GM19035 (cell line): ENCODE measurements around the gene LDLRAD1.
"Not testable (repeated sequence)": the region's sequence is repeated elsewhere in the genome, so short reads cannot be mapped to it uniquely, and the experiment has no call there.

Source experiments
- ATAC-seq: cut with Tn5 transposase; IDR thresholded peaks from one replicate; pipeline ENCODE4 v1.9.1; 2021; ENCODE audit not compliant: unreplicated experiment

LDLRAD1 gene

DNA sequence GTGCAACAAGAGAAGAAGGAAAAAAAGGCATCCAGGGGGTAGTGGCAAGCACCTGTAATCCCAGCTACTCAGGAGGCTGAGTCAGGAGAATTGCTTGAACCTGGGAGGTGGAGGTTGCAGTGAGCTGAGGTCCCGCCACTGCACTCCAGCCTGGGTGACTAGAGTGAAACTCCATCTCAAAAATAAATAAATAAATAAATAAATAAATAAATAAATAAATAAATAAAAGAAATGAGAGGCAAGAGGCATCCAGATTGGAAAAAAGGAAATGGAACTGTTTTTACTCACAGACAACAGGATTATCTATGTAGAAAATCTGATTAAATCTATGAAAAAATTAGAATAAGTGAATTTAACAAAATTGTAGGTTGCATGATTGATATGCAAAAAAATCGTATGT lies 23.5 kb downstream of the LDLRAD1 start:
- ATAC-seq: not testable (repeated sequence)

DNA sequence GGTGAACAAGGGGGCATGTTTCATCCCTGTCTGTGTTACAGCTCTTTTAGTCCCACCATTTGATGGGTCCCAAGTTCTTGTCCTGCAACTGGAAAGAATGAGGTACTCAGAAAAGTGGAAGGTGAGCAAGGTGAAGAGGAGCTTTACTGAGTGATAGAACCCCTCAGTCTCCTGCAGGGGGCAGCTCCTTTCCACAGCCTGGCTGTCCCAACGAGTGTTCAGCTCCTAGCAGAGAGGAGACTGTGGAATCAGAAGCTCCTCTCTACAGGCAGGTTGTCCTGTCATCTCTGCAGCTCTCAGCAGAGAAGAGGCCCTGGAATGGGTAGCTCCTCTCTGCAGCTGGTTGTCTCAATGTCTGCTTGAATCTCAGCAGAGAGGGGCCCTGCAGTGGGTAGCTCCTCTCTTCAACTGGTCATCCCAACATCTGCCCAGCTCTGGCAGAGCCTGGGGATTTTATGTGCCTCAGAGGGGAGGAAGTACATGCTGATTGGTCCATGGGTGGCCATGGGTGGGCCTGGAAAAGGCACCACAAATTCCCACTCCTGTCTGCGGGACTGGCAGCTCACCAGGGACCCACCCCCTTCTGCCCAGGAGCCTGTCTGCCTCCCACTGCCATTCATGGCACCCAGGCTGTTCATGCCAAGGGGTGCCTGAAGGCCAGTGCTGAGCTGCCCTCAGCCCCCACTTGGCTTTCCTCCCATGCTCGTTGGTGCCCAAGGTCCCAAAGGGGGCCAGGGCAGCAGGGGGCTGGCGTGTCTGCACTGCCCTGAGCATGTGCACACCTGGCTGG lies 25.7 kb downstream of the LDLRAD1 start:
- ATAC-seq: no peak

DNA sequence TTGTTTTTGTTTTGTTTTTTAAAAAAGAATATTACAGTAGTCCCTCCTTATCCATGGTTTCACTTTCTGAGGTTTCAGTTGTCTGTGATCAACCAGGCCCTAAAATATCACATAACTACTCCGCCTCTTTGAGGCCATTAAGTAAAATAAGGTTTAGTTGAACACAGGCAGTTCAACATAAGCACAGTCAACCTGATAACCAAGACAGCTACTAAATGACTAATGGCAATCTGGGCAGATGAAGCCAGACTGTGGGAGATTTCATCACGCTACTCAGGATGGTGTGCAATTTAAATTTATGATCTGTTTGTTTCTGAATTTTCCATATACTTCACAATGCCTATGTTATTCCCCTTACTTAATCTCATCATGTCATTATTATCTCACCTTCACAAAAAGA lies 30.1 kb downstream of the LDLRAD1 start:
- ATAC-seq: no peak

DNA sequence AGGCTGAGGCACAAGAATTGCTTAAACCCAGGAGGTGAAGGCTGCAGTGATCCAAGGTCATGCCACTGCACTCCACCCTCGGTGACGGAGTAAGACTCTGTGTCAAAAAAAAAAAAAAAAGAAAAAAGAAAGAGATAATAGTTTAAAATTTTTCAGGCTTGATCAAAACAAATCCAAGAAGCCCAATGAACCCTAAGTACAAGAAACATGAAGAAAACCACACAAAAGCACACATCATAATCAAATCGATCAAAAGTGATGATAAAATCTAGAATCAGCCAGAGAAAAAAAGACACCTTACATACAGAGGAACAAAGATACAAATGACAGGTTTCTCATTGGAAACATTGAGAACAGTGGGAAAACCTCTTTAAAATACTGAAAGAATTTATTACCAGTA lies 31.5 kb downstream of the LDLRAD1 start:
- ATAC-seq: no peak

DNA sequence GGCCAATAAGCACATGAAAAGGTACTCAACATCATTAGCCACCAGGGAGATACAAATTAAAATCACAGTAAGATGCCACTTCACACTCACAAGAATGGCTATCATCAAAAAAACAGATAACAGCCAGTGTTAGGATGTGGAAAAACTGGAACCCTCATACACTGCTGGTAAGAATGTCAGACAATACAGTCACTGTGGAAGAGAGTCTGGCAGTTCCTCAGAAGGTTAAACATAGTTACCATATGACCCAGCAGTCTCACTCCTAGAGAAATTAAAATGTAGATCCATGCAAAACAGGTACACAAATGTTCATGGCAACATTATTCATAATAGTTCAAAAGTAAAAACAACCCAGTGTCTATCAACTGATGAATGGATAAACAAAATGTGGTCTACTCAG lies 33.3 kb downstream of the LDLRAD1 start:
- ATAC-seq: no peak

DNA sequence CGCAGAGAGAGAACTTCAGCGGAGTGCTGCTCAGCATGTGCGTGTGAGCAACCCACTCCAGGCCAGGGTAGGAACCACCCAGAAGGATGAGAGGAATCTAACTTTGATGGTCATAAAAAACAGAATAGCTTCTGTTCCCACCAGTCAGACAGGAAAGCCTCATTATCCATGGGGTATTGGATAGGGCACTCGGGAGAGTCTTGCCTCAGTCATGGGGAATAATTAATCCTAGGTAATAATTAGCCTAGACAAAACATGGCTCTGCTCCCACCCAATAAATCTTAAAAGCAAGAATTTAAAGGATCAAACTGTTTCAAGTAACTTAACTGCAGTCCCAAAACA lies 35.3 kb downstream of the LDLRAD1 start:
- ATAC-seq: no peak

DNA sequence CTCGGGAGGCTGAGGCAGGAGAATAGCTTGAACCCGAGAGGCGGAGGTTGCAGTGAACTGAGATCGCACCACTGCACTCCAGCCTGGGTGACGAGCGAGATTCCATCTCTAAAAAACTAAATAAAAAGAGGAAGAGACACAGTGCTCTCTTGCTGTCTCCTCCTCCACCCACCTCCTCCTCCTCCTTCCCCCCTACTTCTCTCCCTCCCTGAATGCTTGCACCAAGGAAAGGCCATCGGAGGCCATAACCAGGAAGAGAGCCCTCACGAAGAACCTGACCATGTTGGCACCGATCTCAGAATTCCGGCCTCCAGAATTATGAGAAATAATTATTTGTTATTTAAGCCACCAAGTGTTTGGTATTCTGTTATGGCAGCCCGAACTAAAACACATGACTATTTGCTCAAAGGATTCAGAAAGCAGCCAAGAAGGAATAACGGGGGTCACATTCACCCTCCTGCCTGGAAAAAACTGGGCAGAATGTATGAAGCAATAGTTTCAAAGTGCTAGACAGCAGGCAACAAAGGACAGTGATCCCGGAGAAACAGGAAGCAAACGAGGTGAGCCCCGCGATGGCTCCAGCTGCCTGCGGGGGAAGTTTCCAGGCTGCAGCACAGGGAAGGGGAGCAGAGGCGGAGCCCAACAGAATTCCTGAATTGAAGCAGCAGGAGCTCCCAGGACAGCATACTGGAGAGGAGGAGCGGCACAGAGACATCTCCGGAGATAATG lies 35.8 kb downstream of the LDLRAD1 start:
- ATAC-seq: no peak

DNA sequence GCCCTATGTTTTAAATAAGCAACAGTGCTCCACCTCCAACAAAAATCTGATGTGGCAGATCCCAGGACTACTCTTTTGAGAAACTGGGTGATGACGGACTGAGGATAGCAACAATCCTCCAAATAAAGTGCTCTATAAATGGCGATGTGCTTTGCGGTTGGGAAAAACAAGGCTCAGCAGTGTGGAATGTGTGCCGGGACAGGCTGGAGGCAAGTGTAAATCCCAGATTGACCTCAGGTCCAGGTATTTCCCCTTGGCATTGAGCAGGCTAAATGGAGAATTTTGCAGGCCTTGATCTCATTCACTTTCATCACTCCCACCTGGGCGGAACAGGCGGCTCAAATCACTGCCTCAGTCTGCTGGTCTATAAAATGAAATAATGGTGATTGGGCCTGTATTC lies 36.8 kb downstream of the LDLRAD1 start:
- no peak for ATAC-seq

DNA sequence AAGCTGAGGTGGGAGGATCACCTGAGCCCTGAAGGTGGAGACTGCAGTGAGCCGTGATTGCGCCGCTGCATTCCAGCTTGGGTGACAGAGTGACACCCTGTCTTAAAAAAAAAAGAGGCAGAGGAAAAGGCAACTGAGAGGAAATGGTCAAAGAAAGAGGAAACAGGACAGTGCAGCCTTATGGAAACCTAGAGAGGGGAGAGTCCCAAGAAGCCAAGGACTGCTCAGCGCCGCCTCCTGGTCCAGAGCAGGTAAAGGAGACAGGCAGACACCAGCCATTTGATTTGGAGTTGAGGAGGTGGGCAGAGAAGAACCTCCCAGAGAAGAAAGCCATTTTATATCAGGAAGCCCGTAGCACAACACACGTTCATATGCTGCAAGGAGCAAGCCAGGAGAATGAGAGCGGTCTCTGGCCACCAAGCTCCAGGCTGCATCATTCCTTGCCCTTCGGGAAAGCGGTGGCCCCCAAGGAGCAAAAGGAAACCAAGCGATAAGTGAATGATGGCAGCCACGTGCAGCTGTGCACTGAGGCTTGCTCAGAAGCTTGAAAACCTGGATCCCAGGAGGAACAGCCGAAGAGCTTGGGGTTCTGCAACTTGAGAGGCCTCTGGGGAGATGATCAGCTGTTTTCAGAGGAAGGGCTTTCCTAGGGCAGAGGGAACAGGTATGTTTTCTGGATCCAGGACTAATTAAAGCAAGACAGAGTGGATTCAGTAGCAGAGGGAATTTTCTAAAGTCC lies 38.1 kb downstream of the LDLRAD1 start:
- no peak for ATAC-seq

DNA sequence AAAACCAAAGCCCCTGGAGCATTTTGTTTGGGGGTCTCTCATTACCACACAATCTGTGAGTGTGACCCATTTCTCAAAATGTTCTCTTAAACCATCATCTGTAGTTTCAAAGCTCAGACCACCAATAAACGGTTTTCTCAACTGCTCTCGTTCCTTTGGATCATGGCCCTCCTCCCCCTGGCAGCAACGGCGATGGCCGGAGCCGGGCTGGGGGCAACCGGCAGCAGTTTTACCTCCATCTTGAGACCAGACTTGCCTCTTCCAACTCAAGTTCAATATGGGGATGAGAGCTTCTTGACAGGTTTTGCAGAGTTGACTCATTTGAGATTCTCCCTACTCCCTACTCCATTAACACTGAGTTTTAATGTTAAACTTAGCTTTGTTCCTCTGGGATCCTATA lies 42.1 kb downstream of the LDLRAD1 start:
- ATAC-seq: no peak

DNA sequence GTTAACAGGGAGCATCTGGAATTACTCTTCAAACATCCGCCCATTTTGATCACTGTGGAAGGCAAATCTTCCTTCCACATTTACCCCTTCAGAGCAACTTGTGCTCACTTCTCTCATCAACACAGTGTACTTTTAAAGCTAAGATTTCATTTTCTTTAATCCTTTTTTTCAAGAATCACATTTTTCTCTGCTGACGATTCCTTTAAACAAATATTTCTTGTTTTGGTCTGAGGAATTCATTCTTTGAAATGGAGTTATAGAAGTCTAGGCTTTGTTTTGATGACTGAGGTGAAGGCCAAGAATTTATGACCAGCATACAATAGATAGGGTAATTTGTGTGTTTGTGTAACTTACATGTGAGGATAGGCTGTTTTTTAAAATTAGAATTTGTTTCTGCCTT lies 46.3 kb downstream of the LDLRAD1 start:
- no peak for ATAC-seq

DNA sequence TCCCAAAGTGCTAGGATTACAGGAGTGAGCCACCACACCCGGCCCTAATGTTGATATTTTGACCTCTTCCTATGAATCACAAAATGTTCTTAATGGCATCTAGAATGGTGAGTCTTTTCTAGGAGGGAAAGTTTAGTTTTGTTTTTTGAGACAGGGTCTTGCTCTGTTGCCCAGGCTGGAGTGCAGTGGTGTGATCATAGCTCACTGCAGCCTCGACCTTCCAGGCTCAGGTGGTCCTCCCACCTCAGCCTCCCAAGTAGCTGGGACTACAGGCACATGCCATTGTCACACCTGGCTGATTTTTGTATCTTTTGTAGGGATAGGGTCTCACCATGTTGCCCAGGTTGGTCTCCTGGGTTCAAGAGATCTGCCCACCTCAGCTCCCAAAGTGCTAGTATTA lies 48.7 kb downstream of the LDLRAD1 start:
- not testable (repeated sequence) for ATAC-seq

DNA sequence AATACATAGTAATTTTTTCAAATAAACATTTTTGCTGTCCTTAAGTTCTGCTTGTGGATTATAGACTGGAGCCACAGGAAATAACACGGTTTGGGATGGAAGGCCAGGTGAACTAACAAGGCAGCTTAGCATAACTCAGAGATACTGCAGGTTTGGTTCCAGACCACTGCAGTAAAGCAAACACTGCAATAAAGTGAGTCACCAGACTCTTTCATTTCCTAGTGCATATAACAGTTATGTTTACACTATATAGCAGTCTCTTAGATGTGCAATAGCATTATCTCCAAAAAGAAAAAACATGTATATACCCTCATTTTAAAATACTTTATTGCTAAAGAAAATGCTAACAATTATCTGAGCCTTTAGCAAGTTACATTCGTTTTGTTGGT lies 49.9 kb downstream of the LDLRAD1 start:
- no peak for ATAC-seq

DNA sequence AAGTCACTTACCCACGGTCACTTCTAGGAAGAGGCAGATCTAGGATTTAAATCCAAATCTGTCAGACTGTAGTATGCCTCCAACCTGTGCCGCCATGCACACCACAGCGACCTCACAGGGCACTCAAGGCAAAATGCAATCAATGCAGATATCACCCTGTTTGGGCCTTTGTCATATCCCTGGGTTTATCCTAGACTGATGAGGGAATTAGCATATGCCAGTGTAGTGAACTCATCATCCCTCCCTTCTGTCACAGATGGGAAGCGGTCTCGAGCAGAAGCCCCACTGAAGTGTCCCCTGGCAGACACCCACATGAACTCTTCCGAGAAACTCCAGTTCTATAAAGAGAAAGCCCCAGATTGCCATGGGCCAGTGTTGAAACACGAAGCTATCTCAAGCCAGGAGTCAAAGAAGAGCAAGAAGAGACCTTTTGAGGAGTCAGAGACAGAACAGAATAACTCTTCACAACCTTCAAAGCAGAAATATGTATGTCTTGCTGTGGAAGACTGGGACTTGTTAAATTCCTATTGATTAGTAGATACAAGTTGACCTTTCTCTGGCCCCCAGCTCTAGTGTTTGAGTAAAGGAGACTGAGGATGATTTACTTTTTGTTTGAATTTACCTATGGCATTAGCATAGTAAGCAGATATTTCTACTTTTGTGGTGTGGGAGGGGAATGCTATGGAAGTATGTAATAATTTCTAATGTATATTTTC lies 50.4 kb downstream of the LDLRAD1 start:
- ATAC-seq: no peak

DNA sequence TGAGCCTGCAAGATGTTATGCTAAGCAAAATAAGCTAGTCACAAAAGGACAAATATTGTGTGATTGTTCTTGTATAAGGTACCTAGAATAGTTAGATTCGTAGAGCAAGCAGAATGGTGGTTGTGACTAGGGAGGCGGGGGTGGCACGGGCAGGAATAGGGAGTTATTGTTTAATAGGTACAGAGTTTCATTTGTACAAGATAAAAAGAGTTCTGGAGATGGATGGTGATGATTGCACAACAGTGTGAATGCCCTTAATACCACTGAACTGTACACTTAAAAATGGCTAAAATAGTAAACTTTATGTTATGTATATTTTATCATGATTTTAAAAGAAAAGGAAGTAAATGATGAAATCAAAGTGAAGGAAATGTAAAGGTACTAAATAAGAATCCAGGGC lies 51.2 kb downstream of the LDLRAD1 start:
- no peak for ATAC-seq

DNA sequence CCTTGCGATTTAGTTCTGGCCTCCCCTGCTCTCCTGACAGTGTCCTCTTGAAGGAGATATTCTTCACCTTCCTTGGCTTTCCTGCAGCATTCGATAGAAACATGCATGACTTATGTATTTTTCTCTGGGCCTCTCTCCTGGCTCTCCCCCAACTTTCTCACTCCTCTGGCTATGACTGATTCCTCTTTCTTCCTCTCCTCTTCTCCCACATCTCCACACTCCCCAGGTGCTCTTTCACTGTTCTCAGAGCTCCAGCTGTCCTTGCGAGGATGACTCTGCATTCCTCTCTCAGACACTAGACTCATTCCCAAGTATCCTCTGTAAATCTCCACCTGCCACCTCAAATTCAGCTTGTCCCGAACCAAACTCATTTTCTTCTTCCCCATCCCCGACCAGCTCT lies 53.9 kb downstream of the LDLRAD1 start:
- no peak for ATAC-seq

DNA sequence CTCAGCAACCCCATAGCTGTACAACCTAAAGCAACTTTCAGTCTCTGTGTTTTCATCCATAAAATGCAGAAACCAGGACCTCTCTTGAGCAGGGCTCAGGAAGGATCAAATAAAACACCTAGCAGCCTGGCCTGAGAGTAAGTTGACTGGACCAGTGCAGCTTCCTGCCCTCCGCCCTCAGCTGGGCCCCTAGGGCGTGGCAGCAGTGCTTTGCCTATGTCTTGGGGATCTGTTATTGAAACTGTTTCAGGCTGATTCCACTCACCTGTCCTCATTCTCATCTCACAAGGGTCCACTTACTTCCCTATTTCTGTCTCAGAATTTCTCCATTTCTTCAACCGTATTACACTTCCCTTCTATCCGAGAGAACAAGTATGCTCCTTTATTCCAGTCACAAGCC lies 54.5 kb downstream of the LDLRAD1 start:
- no peak for ATAC-seq

DNA sequence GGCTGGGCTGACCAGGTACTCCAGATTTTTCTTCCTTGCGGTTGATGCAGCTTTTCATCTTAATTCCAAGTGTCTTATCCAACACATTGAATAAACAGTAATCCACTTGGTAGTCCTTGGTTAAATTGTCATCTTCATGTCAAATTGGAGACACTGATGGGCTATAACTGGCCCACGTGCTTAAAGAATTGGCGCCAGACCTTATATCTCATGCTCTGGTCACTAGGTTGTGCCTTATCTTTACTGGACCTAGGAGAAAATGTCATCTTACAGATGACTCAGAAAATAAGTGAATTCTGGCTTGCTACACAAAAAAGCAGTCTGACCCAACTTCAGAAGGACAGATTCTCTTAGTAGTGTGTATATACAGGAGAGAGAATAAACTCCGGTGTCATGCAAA lies 55.6 kb downstream of the LDLRAD1 start:
- no peak for ATAC-seq

DNA sequence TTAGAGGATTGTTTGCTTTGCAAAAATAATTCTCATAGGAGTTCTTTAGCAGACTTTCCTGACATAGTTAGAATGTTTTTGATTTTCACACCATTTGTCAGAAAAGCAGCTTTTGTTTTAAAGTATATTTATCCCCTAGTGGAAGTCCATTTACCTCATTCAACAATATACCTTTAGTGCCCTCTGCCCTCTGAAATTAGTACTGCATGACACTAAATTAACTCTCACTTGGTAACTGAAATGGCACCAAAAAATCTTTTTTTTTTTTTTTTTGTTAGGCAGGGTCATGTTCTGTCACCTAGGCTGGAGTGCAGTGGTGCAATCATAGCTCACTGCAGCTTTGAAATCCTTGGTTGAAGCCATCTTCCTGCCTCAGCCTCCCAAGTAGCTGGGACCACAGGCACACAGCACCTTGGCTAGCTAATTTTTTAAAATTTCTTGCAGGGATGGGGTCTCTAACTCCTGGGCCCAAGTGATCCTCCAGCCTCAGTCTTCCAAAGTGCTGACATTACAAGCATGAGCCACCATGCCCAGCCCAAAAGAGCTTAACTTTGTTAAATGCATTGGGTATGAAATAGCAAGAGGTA lies 58.2 kb downstream of the LDLRAD1 start:
- ATAC-seq: no peak
